NCI-H526 (cell line): ENCODE data around the gene FMO3.
A peak's percentile ranks its signal among the peaks of the same experiment; 100 is the strongest.

ENCODE experiments used
- DNase-seq, 2 experiments: peaks; one replicate each; lab custom pipeline; 2025; lab: John Stamatoyannopoulos, UW

The FMO3 gene

DNA sequence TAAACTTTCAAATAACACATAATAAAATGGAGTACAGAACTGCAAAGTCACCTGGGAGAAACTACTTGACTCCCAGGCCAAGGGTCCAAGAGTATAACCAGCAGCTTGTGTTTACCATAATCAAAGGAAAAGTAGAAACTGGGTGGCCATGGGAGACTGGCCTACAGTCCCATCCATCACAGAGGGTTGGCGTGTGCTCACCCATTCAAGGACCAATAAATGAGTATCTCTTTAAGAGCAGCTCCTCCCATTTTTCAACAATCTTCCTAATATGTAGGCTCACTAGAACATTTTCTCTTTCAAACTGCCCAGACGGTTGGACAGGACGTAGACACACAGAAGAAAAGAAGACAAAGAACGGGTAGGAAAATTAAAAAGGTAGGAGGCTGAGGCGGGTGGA, at the start of gene FMO3:
Gene FMO3, plus strand, starts transcription at position 302 of the 400 bp plus-strand sequence. CDS start 1,754 bp downstream, outside the sequence.
- no peak for DNase-seq

GRCh38 chr1:171048014-171048413, 42.7 kb upstream of the FMO3 start:
- no peak for DNase-seq

DNA sequence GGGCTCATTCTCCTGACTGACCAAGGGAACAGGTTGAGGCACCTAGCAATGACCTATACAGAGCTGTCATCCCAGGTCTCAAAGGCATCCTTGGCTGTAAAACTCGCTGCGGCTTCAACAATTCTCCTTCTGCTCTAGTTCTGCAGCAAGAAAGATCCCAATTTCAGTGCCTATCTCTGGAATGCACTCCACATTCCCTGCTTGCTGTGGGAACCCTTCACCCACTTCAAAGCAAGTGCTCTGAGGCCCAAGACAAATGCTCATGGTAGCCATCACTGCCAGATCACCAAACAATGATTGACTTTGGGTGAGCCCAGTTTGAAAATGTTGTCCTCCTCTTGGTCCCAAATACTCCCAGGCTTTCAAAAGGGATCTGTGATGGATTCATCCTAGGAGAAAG, 37.7 kb upstream of the FMO3 start:
- no peak for DNase-seq

GRCh38 chr1:171055966-171056643, 34.6 kb upstream of the FMO3 start:
- no peak for DNase-seq

DNA sequence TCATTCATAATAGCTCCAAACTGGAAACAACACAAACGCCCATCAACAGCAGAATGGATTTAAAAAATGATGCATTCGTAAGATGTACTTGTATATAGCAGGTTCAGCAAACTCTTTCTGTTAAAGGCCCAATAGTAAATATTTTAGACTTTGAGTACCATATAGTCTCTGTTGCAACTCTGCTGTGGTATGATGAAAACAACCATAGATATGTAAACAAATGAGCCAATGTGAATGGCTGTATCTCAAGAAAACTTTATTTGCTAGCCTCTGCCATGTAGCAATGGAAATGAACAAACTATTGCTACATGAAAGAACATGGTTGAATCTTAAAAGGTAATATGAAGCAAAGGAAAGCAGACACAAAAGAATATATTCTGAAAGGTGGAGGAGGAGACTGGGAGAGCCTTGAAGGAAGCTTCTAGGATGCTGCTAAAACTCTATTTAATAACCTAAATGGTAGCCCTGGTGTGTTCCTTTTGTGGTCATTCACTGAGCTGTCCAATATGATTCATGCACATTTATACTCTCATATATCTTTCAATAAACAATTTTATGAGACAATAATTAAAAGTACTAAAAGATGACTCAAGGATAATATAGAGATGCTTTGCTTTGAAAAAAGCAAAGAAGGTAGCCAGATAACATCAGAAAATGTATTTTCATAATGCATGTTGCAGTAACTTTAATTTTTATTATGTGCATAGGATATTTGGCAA, 29.1 kb upstream of the FMO3 start:
- DNase-seq: no peak

DNA sequence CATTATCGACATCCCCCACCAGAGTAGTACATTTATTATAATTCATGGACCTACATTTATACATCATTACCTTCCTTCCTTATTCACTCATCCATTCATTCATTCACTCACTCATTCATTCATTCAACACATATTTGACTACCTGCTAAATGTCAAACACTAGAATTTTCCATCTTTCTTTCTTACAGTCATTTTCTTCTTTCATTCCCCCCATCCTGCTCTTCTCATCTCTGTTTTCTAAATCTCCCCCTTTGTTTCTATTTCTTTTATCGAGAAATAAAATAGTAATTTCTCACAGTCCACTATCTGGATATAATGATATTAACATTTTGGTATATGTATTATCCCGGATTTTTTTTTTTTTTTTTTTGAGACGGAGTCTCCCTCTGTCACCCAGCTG, 27.8 kb upstream of the FMO3 start:
- no peak for DNase-seq

DNA sequence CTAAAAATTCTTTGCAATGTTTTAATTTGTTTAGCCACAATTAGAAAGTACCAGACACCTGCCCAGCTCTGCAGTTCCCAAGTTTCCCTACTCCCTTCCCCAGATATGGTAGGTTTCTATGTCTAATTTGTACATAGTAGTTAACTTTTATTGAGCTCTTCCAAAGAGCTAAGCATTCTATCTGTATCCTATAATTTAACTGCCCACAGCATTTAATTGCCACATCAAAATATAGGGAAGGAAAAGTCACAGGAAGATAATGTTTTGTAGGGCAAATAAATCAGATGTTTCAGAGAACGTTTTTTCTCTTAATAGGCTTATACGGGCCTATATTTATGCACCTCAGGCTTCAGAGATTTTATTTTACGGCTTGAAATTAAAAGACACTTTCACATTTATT, 15.7 kb upstream of the FMO3 start:
- DNase-seq: no peak

DNA sequence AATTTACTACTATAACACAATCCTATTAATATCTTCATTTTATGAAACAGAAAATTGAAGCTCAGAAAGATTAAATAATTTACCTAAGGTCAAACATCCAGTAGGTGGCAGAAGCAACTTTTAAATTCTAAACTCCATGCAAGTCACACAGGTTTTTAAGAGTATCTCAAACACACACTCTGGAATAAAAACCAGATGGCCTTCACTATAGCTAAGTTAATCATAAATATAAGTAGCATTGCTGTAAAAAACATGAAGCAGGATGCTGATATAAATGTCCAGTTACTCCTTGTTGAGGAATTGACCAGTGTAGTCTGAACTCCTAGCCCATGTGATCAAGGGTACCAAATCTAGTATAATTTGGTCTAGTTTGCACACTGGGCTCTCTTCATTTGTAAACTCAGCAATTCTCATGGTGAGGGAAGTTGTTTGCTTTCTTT, 9.4 kb upstream of the FMO3 start:
- DNase-seq: peak; percentile 41 to 66

- DNase-seq: no peak
Observed at GRCh38 chr1:171081763-171082201, 8.9 kb upstream of the FMO3 start.

DNA sequence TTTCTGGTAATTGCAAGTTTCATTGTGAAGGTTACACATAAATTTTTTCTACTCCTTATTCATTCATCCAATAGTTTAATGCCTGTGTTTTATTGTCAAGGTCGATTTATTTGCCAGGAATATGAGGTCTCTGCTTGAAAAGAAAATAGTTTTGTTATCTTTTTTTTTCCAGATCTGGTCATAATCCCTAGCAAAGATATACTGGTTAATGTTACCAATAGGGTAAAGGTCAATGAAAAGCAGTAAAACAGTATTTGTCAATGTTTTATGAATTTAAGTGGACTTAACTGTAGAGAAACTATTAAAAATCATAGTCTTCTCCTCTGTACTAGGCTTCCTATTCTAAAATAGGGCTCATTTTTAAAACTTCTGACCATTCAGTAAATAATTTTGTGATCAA, 8.1 kb upstream of the FMO3 start:
- DNase-seq: no peak

DNA sequence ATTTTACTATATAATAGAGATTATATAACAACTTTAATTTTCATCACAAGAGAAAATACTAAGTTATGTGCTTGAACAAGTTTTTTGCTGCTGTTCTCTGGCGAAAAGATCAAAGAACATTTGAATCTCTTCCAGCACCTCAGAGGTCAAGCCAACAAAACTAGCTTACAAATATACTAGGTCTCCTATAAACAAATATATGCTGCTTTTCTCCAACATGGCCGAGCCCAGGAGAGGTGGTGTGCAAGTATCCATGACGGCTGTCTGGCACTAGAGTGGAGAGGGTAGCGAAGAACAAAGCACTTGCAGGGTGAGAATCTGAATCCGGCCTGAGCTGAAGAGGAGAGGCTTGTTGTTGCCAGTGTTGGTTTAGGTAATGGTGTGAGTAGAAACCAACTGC, 7.5 kb upstream of the FMO3 start:
- no peak for DNase-seq

DNA sequence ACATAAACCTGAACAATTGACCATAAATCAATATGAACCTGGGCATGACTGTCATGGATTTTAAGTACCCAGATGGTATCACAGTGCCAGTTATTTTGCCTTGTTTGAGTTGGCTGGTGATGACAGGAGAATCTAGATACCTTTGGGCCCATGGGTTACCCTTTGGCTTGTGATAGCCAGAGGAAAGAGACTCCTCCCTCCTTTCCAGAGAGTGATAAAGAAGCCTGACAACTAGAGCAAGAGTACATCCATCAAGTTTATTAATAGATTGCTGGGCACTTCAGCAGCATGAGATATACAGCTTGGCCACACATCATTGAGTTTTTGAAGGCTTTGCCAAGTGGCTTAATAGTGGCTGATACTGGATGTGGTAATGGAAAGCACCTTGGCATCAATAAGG, 6.6 kb upstream of the FMO3 start:
- DNase-seq: no peak

GRCh38 chr1:171084870-171085269, 5.8 kb upstream of the FMO3 start:
- no peak for DNase-seq

- DNase-seq: no peak
Observed at GRCh38 chr1:171087896-171088295, 2.8 kb upstream of the FMO3 start.

DNA sequence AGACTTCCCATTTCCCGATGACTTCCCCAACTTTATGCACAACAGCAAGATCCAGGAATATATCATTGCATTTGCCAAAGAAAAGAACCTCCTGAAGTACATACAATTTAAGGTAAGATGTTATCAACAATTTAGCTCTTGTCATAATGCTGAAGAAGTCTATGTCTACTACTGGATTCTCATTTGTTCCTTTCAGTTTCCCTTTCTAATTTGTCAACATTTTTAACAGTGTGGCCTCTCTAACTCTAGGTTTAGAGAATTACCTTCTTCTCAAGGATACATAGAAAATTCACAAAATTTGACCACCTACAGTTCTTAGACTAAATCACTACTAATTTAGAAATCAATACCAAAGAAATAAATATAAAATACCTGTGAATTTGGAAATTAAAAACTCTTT, 13.2 kb downstream of the FMO3 start:
- DNase-seq: no peak

DNA sequence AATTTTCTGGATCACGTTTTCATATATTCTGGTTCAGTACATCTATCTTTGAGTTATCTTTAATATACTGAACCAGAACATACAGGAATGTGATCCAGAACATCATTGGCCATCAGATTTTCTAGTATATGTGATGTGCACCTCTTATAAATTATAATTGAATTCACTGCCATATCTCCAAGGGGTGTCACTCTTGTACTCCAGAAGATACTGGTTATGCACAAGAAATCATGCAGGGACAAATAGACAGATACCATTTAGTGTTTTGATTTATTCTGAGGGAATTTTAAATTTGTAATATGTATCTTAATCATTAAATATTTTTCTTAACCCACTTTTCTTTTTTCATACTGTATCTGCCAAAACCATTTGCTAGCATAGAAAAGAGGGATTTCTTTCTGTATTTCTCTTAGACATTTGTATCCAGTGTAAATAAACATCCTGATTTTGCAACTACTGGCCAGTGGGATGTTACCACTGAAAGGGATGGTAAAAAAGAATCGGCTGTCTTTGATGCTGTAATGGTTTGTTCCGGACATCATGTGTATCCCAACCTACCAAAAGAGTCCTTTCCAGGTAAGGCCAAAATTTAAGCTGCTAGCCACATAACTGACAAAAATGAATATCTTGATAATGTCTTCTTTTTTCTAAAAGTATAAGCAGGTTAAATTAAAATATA, 16.7 kb downstream of the FMO3 start:
- no peak for DNase-seq

DNA sequence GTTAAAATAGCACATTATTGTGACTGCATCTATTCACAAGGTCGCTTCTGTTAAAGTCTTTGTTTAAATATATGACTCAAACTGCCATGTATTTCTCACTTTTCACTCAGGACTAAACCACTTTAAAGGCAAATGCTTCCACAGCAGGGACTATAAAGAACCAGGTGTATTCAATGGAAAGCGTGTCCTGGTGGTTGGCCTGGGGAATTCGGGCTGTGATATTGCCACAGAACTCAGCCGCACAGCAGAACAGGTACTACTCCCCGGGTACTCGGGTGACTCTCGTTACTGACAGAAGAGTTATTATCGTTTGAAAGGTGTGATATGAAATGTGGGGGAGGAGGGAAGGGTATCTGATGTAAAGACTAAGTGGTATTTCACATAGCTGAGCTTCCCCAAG, 17.3 kb downstream of the FMO3 start:
- DNase-seq: no peak

DNA sequence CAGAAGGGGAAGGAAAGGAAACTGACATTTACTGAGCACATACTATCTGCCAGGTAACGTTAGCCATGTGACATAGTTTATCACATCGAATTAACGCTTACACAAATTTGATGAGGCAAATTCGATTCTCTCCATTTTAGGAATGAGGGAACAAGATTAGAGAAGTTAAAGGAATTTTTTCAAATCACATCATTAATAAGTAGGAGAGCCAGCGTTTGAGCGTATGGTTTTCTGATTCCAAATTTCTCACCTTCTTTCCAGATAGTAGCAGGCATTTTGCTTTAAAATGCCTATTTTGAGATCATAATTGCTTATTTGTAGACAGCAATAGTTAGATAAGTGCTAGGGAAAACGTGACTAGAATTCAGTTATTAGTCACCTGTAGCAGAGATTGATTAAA, 19.3 kb downstream of the FMO3 start:
- DNase-seq: no peak

DNA sequence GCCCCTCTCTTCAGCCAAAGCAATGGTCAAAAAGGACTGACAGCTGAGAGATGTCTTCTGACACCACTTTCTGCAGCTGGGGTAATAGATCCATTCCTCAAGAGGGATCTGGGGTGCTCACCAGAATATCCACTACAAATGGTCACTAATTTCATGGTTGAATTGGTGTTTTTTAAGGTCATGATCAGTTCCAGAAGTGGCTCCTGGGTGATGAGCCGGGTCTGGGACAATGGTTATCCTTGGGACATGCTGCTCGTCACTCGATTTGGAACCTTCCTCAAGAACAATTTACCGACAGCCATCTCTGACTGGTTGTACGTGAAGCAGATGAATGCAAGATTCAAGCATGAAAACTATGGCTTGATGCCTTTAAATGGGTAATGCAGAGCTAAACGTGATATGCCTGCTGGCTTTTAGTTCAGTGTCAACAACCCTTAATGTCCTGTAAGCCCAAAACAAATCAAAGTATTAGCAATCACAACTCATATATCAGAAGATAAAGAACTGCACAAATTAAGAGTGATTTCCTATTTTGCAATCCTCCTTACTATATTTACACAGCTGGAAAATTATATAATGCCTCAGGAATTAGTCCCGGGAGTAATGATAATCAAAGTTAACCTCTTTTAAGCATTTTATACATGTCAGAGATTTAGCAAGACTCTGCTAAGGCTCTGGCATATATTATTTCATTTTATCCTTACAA, 20.1 kb downstream of the FMO3 start:
- DNase-seq: no peak

GRCh38 chr1:171112119-171112518, 21.4 kb downstream of the FMO3 start:
- no peak for DNase-seq

- DNase-seq: no peak
Observed at GRCh38 chr1:171113382-171113781, 22.7 kb downstream of the FMO3 start.

- no peak for DNase-seq
Observed at GRCh38 chr1:171115280-171115897, 24.7 kb downstream of the FMO3 start.
